AG09319 (cell line): ENCODE results near the gene RAB40C.

Experiments used
- DNase-seq: peaks from one replicate; pipeline ENCODE4 v3.0.0-alpha.2; 2010; ENCODE audit warnings: low read depth; ENCODE audit errors: extremely low read depth
- TF ChIP-seq, protein P1 (sequence below): IDR thresholded peaks from 2 replicates; pipeline ENCODE4 v1.5.1; 2011; ENCODE audit warnings: low read depth, mild to moderate bottlenecking, inconsistent platforms, low read length, moderate library complexity

The RAB40C gene

DNA sequence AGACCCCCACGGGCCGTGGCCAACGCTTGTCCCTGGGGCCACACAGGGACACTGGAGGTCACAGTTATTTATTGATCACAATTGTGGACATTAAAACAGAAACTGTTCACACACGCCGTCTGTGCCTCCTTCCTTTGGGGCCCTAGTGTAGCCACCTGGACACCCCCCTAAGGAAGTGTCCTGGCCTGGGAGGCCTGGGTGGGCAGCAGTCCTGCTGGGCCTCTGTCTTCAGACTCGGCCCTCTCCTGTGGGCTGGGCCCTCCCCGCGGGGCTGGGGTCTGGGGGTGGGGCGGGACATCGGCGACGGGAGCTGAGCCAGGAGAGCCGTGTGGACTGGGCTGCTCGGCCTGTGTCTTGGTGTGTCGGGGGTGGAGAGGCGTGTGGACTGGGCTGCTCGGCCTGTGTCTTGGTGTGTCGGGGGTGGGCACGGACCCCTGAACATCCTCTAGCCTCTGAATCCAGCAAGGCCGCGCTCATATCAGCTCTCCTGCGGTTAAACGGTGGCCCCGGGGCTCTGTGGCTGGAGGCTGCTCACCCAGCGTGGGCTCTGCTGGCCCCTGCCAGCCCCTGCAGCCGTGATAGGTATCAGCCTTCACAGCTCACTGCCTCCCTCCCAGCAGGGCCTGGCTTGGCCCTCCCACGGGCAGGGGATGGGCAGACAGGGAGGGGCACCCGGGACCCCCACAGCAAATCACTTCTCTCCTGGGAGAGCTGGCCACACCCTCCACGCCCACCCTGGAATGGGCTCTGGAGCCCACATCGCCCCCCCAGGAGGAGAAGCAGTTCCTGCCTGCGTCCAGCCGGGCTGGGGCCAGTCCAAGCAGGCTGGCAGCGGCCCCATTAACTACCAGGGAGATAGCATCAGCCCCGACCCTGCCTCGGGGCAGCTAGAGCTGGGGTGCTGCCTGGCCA lies 24.2 kb upstream of the RAB40C start:
- DNase-seq, result no peak
- TF ChIP-seq, protein P1, sequence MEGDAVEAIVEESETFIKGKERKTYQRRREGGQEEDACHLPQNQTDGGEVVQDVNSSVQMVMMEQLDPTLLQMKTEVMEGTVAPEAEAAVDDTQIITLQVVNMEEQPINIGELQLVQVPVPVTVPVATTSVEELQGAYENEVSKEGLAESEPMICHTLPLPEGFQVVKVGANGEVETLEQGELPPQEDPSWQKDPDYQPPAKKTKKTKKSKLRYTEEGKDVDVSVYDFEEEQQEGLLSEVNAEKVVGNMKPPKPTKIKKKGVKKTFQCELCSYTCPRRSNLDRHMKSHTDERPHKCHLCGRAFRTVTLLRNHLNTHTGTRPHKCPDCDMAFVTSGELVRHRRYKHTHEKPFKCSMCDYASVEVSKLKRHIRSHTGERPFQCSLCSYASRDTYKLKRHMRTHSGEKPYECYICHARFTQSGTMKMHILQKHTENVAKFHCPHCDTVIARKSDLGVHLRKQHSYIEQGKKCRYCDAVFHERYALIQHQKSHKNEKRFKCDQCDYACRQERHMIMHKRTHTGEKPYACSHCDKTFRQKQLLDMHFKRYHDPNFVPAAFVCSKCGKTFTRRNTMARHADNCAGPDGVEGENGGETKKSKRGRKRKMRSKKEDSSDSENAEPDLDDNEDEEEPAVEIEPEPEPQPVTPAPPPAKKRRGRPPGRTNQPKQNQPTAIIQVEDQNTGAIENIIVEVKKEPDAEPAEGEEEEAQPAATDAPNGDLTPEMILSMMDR, result no peak

DNA sequence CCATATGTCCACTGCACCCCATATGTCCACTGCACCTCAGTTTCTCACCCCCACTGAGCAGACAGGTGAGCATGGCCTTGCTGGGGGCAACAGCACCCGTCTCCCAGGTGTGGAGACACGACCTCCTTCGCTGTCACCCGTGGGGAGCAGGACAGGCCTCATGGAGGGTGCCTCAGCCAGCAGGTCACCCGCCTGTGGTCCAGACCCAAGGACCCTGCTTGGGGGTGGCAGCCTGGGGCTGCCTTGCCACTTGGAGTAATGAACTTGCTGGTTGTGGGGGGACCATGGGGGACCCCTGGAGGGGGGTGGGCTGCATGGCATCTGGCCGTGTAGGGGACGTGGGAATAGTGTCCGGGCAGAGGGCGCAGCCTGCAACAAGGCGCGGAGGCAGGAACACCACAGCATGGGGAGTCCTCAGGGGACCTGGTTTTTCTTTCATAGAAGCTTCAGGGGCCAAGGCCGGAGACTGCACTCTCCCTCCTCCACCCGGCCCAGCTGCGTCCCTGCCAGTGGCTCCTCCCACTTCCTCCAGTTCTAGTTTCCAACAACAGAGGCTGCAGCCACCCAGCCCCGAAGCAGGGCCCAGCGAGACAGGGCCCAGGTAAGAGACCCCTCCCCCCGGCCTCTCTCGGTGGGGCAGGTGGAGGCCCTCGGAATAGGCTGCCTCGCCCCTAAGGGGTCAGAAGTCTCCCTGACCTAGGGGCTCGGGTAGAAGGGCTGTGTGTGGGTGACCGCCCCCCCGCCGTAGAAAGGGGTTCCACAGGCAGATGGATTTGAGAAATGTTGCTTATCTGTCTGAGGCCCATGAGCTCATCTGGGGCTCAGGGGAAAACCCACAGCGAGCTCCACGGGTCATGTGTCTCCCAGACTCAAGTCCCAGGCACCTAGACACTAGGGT lies 23.1 kb upstream of the RAB40C start, which contains the start of gene NHLRC4:
Gene NHLRC4 (plus strand): TSS at position 531 of the 898 bp plus-strand sequence. CDS start 1,043 bp downstream, outside the sequence.
- DNase-seq, result no peak
- TF ChIP-seq, protein P1, result no peak

DNA sequence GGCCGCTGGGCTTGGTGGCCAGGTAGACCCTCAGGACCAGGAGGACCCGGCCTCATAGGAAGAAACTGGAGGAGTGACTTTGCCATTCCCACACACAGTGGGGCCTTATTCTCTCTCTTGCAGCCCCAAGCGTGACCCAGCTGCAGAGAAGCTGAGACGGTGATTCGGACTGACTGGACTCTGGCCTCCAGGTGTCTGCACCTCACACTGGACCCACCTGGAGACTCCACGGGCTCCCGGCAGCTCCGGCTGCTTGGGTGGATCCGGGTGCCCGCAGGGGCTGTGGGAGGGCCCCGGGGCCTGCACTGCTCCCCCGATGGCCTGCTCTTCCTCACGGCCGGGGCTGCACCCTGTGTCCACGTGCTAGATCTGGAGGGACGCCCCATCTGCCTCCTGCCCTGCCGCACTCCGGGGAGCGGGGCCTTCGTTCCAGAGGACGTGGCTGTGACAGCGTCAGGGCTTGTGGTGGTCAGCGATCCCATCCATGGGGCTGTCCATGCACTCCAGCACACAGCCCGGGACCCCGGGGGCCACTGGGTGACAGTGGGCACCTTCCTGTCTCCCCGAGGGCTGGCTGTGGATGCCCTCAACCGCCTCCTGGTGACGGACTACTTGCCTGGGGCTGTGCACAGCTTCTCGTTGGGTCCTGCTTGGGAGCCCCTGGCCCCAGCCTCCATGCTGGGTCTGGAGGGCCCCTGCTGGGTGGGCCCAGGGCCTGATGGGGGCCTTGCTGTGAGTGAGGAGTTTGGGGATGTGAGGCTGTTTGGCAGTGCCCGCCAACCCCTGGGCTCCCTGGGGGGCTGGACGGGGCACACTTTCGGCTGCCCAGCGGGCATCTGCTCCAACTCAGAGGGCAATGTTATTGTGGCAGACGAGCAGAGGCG lies 22.3 kb upstream of the RAB40C start:
- TF ChIP-seq, protein P1, result no peak
- DNase-seq, result no peak

DNA sequence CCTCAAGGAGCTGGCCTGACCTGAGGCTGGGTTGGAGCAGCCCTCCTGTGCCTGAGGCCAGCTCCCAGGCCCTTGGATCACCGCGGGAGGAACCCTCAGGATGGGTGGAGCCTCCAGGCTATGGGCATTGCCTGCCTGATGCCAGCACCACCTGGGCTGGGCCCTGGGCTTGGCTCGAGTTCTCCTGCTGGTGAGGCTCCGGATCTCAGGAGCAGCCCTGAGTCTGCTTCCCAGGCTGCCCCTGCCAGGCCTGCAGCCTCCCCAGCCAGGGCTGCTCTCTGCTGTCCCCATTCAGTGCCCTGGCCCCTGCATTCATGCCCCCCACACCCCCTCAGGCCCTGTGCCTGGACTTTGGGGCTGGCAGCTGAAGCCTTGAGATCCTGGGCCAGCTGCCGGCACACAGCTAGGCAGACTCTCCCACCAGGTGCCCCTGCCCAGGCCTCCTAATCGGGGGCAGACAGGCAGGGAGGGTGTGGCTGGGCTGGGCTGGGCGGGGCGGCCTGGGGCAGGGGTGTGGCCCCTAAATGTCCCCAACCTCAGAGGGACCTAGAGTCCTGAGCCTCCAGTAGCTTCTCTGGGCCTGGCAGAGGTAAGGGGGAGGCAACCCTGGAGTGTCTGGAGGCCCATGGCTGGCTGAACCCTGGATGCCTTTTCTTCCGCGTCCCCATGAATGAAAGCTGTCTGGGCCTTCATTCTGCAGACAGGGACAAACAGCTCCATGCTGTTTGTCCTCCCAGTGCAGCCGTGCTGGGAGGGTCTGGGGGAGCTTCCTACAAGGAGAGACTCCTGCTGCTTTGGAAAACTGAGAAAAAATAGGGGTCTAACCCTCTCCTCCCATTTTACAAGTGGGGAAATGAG lies 21.2 kb upstream of the RAB40C start:
- no peak for DNase-seq
- TF ChIP-seq, protein P1, result no peak

DNA sequence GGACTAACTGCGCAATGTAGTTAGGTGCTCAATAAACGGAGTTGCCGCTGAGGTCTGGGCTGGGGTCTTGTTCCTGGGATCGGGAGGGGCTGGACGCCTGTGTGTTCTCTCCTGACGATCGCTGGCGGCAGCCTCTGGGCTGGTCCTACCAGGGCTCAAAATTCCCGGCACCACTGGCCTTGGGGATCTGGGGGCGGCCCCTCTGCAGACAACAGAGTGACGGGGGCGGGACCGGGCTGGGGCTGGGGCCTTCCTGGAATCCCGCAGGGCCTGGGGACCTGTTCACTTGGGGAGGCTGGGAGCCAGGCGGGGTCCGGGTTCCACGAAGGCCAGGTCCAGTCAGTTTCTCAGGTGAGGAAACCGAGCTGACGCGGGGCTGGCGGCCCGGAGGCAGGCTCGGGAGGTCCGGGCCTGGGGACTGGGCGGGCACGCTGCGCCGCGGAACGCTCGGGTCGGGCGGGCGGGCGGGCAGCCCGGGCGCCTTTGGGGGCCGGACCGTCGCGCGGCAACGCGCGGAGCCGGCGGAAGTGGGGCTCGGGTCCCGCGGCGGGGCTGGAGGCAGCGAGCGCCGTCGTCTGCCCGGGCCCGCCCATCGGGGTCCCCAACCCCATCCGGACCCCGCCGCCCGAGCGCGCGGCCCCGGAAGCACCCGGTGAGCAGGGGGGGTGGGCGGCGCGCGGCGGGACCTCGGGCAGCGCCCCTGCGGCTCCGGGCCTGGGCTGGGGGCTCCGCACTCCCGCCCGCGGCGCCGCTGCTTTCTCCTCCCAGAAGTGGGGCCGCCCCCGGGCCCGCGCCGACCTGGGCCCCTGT lies 20.2 kb upstream of the RAB40C start, which contains the start of gene PIGQ:
Gene PIGQ (plus strand): TSS at position 524 of the 810 bp plus-strand sequence. CDS start 4,107 bp downstream, outside the sequence.
- no peak for DNase-seq
- TF ChIP-seq, protein P1, result no peak
